K562 (cell line): Measurements from ENCODE around the gene NEK5. TPM values are rescaled to one million over a fixed set of nuclear protein-coding genes. Genes with fewer than 3 reads are reported as not detected.

Experiments
- ATAC-seq: fragments of 200-7000 bp; cut with Tn5 transposase; 3 replicates; pipeline ENCODE4 v1.9.1; 2020; ENCODE audit warnings: moderate library complexity
- BruUV-seq: library from RNA; stranded (reverse); fragments of 400-500 nt; replicated peaks from 2 replicates; lab custom pipeline; 2021; lab: Mats Ljungman, UMichigan
- CTCF ChIA-PET: fragments of 300-600 bp; formaldehyde crosslinking; extraction: SDS; loops from one replicate; lab custom pipeline; 2021; ENCODE audit warnings: low intra/inter-chr PET ratio; lab: Yijun Ruan, JAX
- POLR2A ChIA-PET: fragments of 300-600, 350-650 bp; sonication (Branson Sonifier 250); formaldehyde crosslinking; extraction: SDS; loops from one replicate; lab custom pipeline; 2021; ENCODE audit warnings: antibody characterized with exemption, inconsistent platforms; lab: Yijun Ruan, JAX
- DNase-seq, 4 experiments: peaks; one replicate each; pipeline versions ENCODE4 v3.0.0 to v3.0.0-alpha.2; 2011 to 2018; ENCODE audit warnings: low spot score in 3 of 4, mixed read lengths in 3 of 4; ENCODE audit errors: extremely low read depth in 1 of 4
- FAIRE-seq: peaks from 2 replicates; lab custom pipeline; 2011; peaks lifted over from hg19 to GRCh38; lab: Jason Lieb, UNC
- H2AFZ ChIP-seq: 2 replicates; pipeline ENCODE4 v1.6.0; 2011; ENCODE audit warnings: low read depth, low read length, control low read depth, inconsistent platforms
- H3K27ac ChIP-seq: fragments of 200-600 bp; 3 replicates; pipeline ENCODE4 v1.8.0; 2011; ENCODE audit warnings: low read depth, mild to moderate bottlenecking, control low read depth, inconsistent platforms, low read length, moderate library complexity, mixed read lengths; ENCODE audit errors: extremely low read depth
- H3K27me3 ChIP-seq, 2 experiments: fragments of 300-600 bp in 1 of 2; 2 replicates in 1 of 2; 3 replicates in 1 of 2; pipeline versions ENCODE4 v1.6.0 to v1.8.0; 2011; ENCODE audit warnings: inconsistent platforms in 2 of 2, low read length in 2 of 2, mild to moderate bottlenecking in 1 of 2, mixed read lengths in 1 of 2, moderate library complexity in 1 of 2; ENCODE audit not compliant: control insufficient read depth in 2 of 2, insufficient read depth in 2 of 2
- H3K36me3 ChIP-seq: fragments of 300-600 bp; 3 replicates; pipeline ENCODE4 v1.8.0; 2011; ENCODE audit warnings: mild to moderate bottlenecking, low read length, inconsistent platforms; ENCODE audit not compliant: control insufficient read depth, insufficient read depth
- H3K4me1 ChIP-seq, 2 experiments: fragments of 200-600 bp in 1 of 2; replicated peaks in 1 of 2; 2 replicates in 1 of 2; 3 replicates in 1 of 2; pipeline versions ENCODE4 v1.5.1 to v1.8.0; 2011; ENCODE audit warnings: inconsistent platforms in 2 of 2, low read length in 2 of 2, mild to moderate bottlenecking in 1 of 2, mixed read lengths in 1 of 2, moderate library complexity in 1 of 2; ENCODE audit not compliant: control insufficient read depth in 2 of 2, insufficient read depth in 2 of 2
- H3K4me2 ChIP-seq: 2 replicates; pipeline ENCODE4 v1.6.1; 2011; ENCODE audit warnings: low read length, control low read depth, inconsistent platforms, mixed read lengths; ENCODE audit not compliant: insufficient read depth
- H3K4me3 ChIP-seq: fragments of 200-600 bp; sonication (generic), shearing (Covaris generic); 2 replicates; pipeline ENCODE4 v1.5.1; 2016; ENCODE audit warnings: control low read depth, inconsistent platforms
- H3K79me2 ChIP-seq: fragments of 200-600 bp; 3 replicates; pipeline ENCODE4 v1.8.0; 2011; ENCODE audit warnings: low read length, inconsistent platforms; ENCODE audit not compliant: control insufficient read depth, insufficient read depth
- H3K9ac ChIP-seq, 2 experiments: 2 replicates each; pipeline versions ENCODE4 v1.6.0 to v1.6.1; 2011; ENCODE audit warnings: low read depth in 2 of 2, low read length in 2 of 2, control low read depth in 1 of 2, inconsistent platforms in 1 of 2, mild to moderate bottlenecking in 1 of 2, mixed read lengths in 1 of 2; ENCODE audit not compliant: insufficient read depth in 1 of 2
- H3K9me1 ChIP-seq: one replicate; pipeline ENCODE4 v1.6.0; 2011; ENCODE audit warnings: inconsistent platforms, mild to moderate bottlenecking, low read length, moderate library complexity; ENCODE audit not compliant: control insufficient read depth, insufficient read depth
- H3K9me3 ChIP-seq: replicated peaks from 2 replicates; pipeline ENCODE4 v1.5.1; 2011; ENCODE audit warnings: low read depth, low read length, inconsistent platforms; ENCODE audit not compliant: control insufficient read depth, insufficient read depth
- H4K20me1 ChIP-seq: replicated peaks from 2 replicates; pipeline ENCODE4 v1.6.1; 2011; ENCODE audit warnings: low read length, inconsistent platforms, mixed read lengths; ENCODE audit not compliant: control insufficient read depth, insufficient read depth
- CHD2 ChIP-seq: IDR thresholded peaks from 2 replicates; pipeline ENCODE4 v1.6.1; 2011; ENCODE audit warnings: low read depth, low read length
- EWSR1 ChIP-seq: fragments of 450-650 bp; IDR thresholded peaks from 2 replicates; pipeline ENCODE4 v1.6.1; 2018; ENCODE audit warnings: borderline replicate concordance, mild to moderate bottlenecking, low read depth, moderate library complexity; ENCODE audit not compliant: partially characterized antibody
- IFI16 ChIP-seq: fragments of 250-450 bp; sonication (Bioruptor Pico); IDR thresholded peaks from 2 replicates; pipeline ENCODE4 v2.1.2; 2022; ENCODE audit warnings: mild to moderate bottlenecking, inconsistent platforms
- IRF9 ChIP-seq: fragments of 450-650 bp; IDR thresholded peaks from 2 replicates; pipeline ENCODE4 v1.6.1; 2016; ENCODE audit warnings: missing biosample characterization, missing genetic modification characterization
- KDM5B ChIP-seq: fragments of 200-600 bp; sonication (generic); IDR thresholded peaks from 2 replicates; pipeline ENCODE4 v1.6.1; 2012; ENCODE audit warnings: low read depth, mild to moderate bottlenecking, moderate library complexity, low read length, control low read depth, inconsistent platforms; ENCODE audit not compliant: insufficient replicate concordance
- MIER1 ChIP-seq: fragments of 450-650 bp; IDR thresholded peaks from 2 replicates; pipeline ENCODE4 v1.6.1; 2016; ENCODE audit warnings: antibody characterized with exemption, mild to moderate bottlenecking, low read depth
- SMC3 ChIP-seq: conservative IDR thresholded peaks from 2 replicates; pipeline ENCODE4 v1.6.1; 2011; ENCODE audit warnings: low read depth, low read length, improper control_type of control experiment; ENCODE audit not compliant: insufficient read depth
- SP1 ChIP-seq: sonication (generic); formaldehyde crosslinking; IDR thresholded peaks from 2 replicates; pipeline ENCODE4 v1.8.1; 2022; ENCODE audit warnings: mild to moderate bottlenecking, missing genetic modification reagents
- TFE3 ChIP-seq: fragments of 450-650 bp; formaldehyde crosslinking; IDR thresholded peaks from 2 replicates; pipeline ENCODE4 v1.4.0; 2020; ENCODE audit warnings: mild to moderate bottlenecking, mixed read lengths
- TRIM24 ChIP-seq, 2 experiments: fragments of 450-650 bp; IDR thresholded peaks; 2 replicates each; pipeline ENCODE4 v1.6.1; 2016
- ZBTB9 ChIP-seq: fragments of 450-650 bp; formaldehyde crosslinking; IDR thresholded peaks from 2 replicates; pipeline ENCODE4 v1.4.0; 2020; ENCODE audit warnings: mild to moderate bottlenecking, moderate library complexity
- WGBS: fragments of 100-300 bp; shearing (Covaris generic); methylation state at CpG from one replicate; pipeline ENCODE4 v1.1.6; 2016; ENCODE audit warnings: low coverage, mixed read lengths; ENCODE audit not compliant: insufficient coverage; ENCODE audit errors: missing lambda C conversion rate; 5-methylcytosine and 5-hydroxymethylcytosine counted together
- in situ Hi-C: fragments of 300-500 bp; cut with MboI; formaldehyde crosslinking; loops from 4 replicates; pipeline ENCODE4 v1.15.0; 2018; ENCODE audit warnings: inconsistent platforms, mixed read lengths
- intact Hi-C: fragments of 100-400 bp; cut with micrococcal nuclease; formaldehyde crosslinking; loops from 2 replicates; pipeline ENCODE4 v1.14.2; 2022
- polyA plus RNA-seq, 8 experiments: library from polyadenylated mRNA; depleted of rRNA in 4 of 8; stranded (reverse) in 5 of 8; unstranded in 3 of 8; fragments of >200 nt; fragmentation: Nextera tagmentation in 2 of 8; fragmentation: Illumina TruSeq in 1 of 8; extraction: Ambion mirVana in 2 of 8; extraction: Trizol in 1 of 8; gene quantifications; 2 replicates each; pipeline versions ENCODE4 v1.2.1 to v1.2.3, GENCODE V29; 2011 to 2014; ENCODE audit warnings: inconsistent platforms in 1 of 8, missing spikeins in 1 of 8
- total RNA-seq, 7 experiments: library from RNA; depleted of rRNA in 6 of 7; stranded (reverse); fragments of >200 nt in 6 of 7; fragmentation: Illumina TruSeq in 2 of 7; extraction: Trizol in 2 of 7; gene quantifications; 2 replicates each; pipeline versions ENCODE4 v1.2.1 to v1.2.3, GENCODE V29; 2011 to 2021; ENCODE audit warnings: low replicate concordance in 1 of 7

Gene NEK5
- total and polyA plus RNA-seq, 9 of the 15 experiments (the other 6 are each of a cell fraction or from before 2014, with no cell fraction given), result 0.09 to 0.44 (median 0.33) TPM

- Histone ChIP-seq H3K4me1 (no peaks in the 10 kb centered on the region; a peak in 1 of 5 replicates), H2AFZ (no peak overlapping the region), H3K36me3 (no peaks in the 10 kb centered on the region), H3K27me3 (no peaks in the 10 kb centered on the region), H3K9me1 (no peaks in the 10 kb centered on the region), H3K4me2 (no peak overlapping the region), H3K27ac (no peak overlapping the region), H3K79me2 (no peaks in the 10 kb centered on the region), H3K9me3 (no peaks in the 10 kb centered on the region), H3K4me3 (no peak overlapping the region), H3K9ac (no peak overlapping the region), H4K20me1 (no peaks in the 10 kb centered on the region)
- BruUV-seq, result no TSS peak
- ChIA-PET POLR2A (no interaction called here), CTCF (no interaction called here)
- DNase-seq (no peak), ATAC-seq (no peak), FAIRE-seq (no peak)
- in situ Hi-C loops (no loop called here), intact Hi-C loops (no loop called here)
- TF ChIP-seq MIER1, result no peak
- TF ChIP-seq SP1 (CRISPR knock-in tag), result no peak
- peak; percentile 35 for TF ChIP-seq TFE3
- WGBS, result 43% methylated on average over 1 of the region's 1 CpG
Measured at GRCh38 chr13:52109116-52109670, 19.7 kb downstream of the NEK5 start.

GRCh38 chr13:52105841-52106240, 23.0 kb downstream of the NEK5 start:
- ChIA-PET CTCF (no interaction called here), POLR2A (no interaction called here)
- DNase-seq, result no peak
- Histone ChIP-seq H3K9ac (no peak overlapping the region), H3K4me3 (no peak overlapping the region), H2AFZ (no peak overlapping the region), H3K27ac (no peak overlapping the region), H3K79me2 (no peaks in the 10 kb centered on the region), H3K27me3 (no peaks in the 10 kb centered on the region), H3K4me2 (no peak overlapping the region), H3K4me1 (no peaks in the 10 kb centered on the region; a peak in 1 of 5 replicates), H3K36me3 (no peaks in the 10 kb centered on the region), H3K9me3 (no peaks in the 10 kb centered on the region)
- WGBS, result 100% methylated on average over 1 of the region's 1 CpG
- no TSS peak for BruUV-seq
- FAIRE-seq, result no peak
- TF ChIP-seq IFI16 (CRISPR knock-in tag), result no peak
- no peak for TF ChIP-seq CHD2
- no peak for TF ChIP-seq EWSR1
- TF ChIP-seq ZBTB9 (CRISPR knock-in tag), result no peak
- TF ChIP-seq KDM5B, result no peak
- TF ChIP-seq SMC3, result no peak
- no peak for TF ChIP-seq TRIM24 (IDR thresholded peaks at IDR 0.05)
- no peak for TF ChIP-seq IRF9 (tag)
- TF ChIP-seq, all 486 proteins: peak for 0
- in situ Hi-C loops (no loop called here), intact Hi-C loops (no loop called here)
- H4K20me1 ChIP-seq, result no peaks in the 10 kb centered on the region
- no peaks in the 10 kb centered on the region for H3K9me1 ChIP-seq
- no peak for ATAC-seq
